Astrocyte of the cerebellum (primary cell): ENCODE data around the gene DNASE1L3.

Experiments used
- DNase-seq: peaks from one replicate; pipeline ENCODE4 v3.0.0-alpha.2; 2011; ENCODE audit warnings: low read depth
- H3K4me3 ChIP-seq: 2 replicates; pipeline ENCODE4 v1.5.1; 2011; ENCODE audit warnings: mild to moderate bottlenecking, low read depth, low read length, moderate library complexity
- CTCF ChIP-seq: IDR thresholded peaks from 2 replicates; pipeline ENCODE4 v1.5.1; 2012; ENCODE audit warnings: low read length, low read depth, moderate library complexity, mild to moderate bottlenecking; ENCODE audit errors: missing control alignments
- in situ Hi-C: cut with HindIII; loops from 2 replicates; pipeline ENCODE4 v1.10.0; 2017; ENCODE audit warnings: low sequenced_read_pairs

Gene DNASE1L3

GRCh38 chr3:58180099-58180880 lies 30.5 kb downstream of the DNASE1L3 start:
- H3K4me3 ChIP-seq = no peak overlapping the region
- no peak for DNase-seq
- in situ Hi-C loops = no loop called here
- TF ChIP-seq CTCF = no peak

- no peak for DNase-seq
- no peak overlapping the region for H3K4me3 ChIP-seq
- in situ Hi-C loops = no loop called here
- no peak for TF ChIP-seq CTCF
Measured at GRCh38 chr3:58179235-58180098, 31.3 kb downstream of the DNASE1L3 start.

GRCh38 chr3:58178528-58179234 lies 32.1 kb downstream of the DNASE1L3 start:
- no peak overlapping the region for H3K4me3 ChIP-seq
- TF ChIP-seq CTCF = no peak
- in situ Hi-C loops = no loop called here
- DNase-seq = no peak

GRCh38 chr3:58177747-58178527 lies 32.8 kb downstream of the DNASE1L3 start:
- TF ChIP-seq CTCF = peak; percentile 90
- peak overlapping the region; percentile 41 for H3K4me3 ChIP-seq
- in situ Hi-C loops = no loop called here
- DNase-seq = peak; percentile 55

- DNase-seq = no peak
- no peak for TF ChIP-seq CTCF
Measured at GRCh38 chr3:58176827-58177489, 33.8 kb downstream of the DNASE1L3 start.

More at GRCh38 chr3:58176827-58177489, 33.8 kb downstream of the DNASE1L3 start:
- no peak overlapping the region for H3K4me3 ChIP-seq
- in situ Hi-C loops = no loop called here
